Neural cell (in vitro differentiated cells): Measurements from ENCODE around the gene UGT1A4. TPM values are rescaled to one million over a fixed set of nuclear protein-coding genes. Genes with fewer than 3 reads are reported as not detected.

Source experiments
- H2AFZ ChIP-seq: fragments of 200-600, 300-800 bp; sonication (generic), shearing (Covaris generic); 2 replicates; pipeline ENCODE4 v1.6.0; 2014; ENCODE audit warnings: low read depth, mild to moderate bottlenecking, antibody characterized with exemption, low read length, moderate library complexity
- H3F3A ChIP-seq: fragments of 200-600 bp; shearing (Covaris generic); 2 replicates; pipeline ENCODE4 v1.6.1; 2016; ENCODE audit warnings: mild to moderate bottlenecking, moderate library complexity, mixed read lengths, antibody characterized with exemption, low read length; ENCODE audit not compliant: insufficient read depth, poor library complexity, severe bottlenecking
- H3K27ac ChIP-seq: fragments of 200-600, 300-800 bp; sonication (generic), shearing (Covaris generic); 2 replicates; pipeline ENCODE4 v1.5.1; 2014; ENCODE audit warnings: mild to moderate bottlenecking, low read length, moderate library complexity
- H3K27me3 ChIP-seq: fragments of 300-800, 200-600 bp; sonication (generic), shearing (Covaris generic); 2 replicates; pipeline ENCODE4 v1.6.0; 2014; ENCODE audit warnings: mild to moderate bottlenecking, low read depth, low read length, moderate library complexity; ENCODE audit not compliant: insufficient read depth
- H3K36me3 ChIP-seq: fragments of 300-800, 200-600 bp; sonication (generic), shearing (Covaris generic); 2 replicates; pipeline ENCODE4 v1.5.1; 2014; ENCODE audit warnings: mild to moderate bottlenecking, antibody characterized with exemption, low read length, moderate library complexity; ENCODE audit not compliant: insufficient read depth
- H3K4me2 ChIP-seq: fragments of 300-800, 200-600 bp; sonication (generic), shearing (Covaris generic); 2 replicates; pipeline ENCODE4 v1.6.0; 2014; ENCODE audit warnings: mild to moderate bottlenecking, low read length
- H3K4me3 ChIP-seq: fragments of 300-800, 200-600 bp; sonication (generic), shearing (Covaris generic); 2 replicates; pipeline ENCODE4 v1.5.1; 2014; ENCODE audit warnings: mild to moderate bottlenecking, low read length, moderate library complexity
- H3K79me2 ChIP-seq: fragments of 200-600 bp; shearing (Covaris generic); replicated peaks from 2 replicates; pipeline ENCODE4 v1.6.0; 2014; ENCODE audit warnings: mild to moderate bottlenecking, low read length, moderate library complexity; ENCODE audit not compliant: insufficient read depth
- H3K9ac ChIP-seq: fragments of 300-800, 200-600 bp; sonication (generic), shearing (Covaris generic); 2 replicates; pipeline ENCODE4 v1.6.1; 2016; ENCODE audit warnings: mild to moderate bottlenecking, low read length, mixed read lengths
- H3K9me2 ChIP-seq: fragments of 200-600 bp; shearing (Covaris generic); 2 replicates; pipeline ENCODE4 v1.6.1; 2016; ENCODE audit warnings: mild to moderate bottlenecking, low read length, mixed read lengths; ENCODE audit not compliant: insufficient read depth
- H3K9me3 ChIP-seq: fragments of 200-600, 300-800 bp; sonication (generic), shearing (Covaris generic); 2 replicates; pipeline ENCODE4 v1.6.1; 2016; ENCODE audit warnings: mild to moderate bottlenecking, mixed run types, low read length, moderate library complexity, mixed read lengths
- H4K20me1 ChIP-seq: fragments of 200-600 bp; shearing (Covaris generic); 2 replicates; pipeline ENCODE4 v1.6.1; 2016; ENCODE audit warnings: mild to moderate bottlenecking, mixed run types; ENCODE audit not compliant: insufficient read depth
- EP300 ChIP-seq: fragments of 450-650 bp; conservative IDR thresholded peaks from 2 replicates; pipeline ENCODE4 v1.6.1; 2014; ENCODE audit warnings: antibody characterized with exemption, mild to moderate bottlenecking, moderate library complexity; ENCODE audit not compliant: poor library complexity, severe bottlenecking
- EZH2 ChIP-seq: fragments of 200-600, 300-800 bp; shearing (Covaris generic), sonication (generic); IDR thresholded peaks from 2 replicates; pipeline ENCODE4 v1.6.1; 2014; ENCODE audit warnings: antibody characterized with exemption, low read length, borderline replicate concordance, mild to moderate bottlenecking; ENCODE audit not compliant: insufficient read depth, poor library complexity, severe bottlenecking
- MXI1 ChIP-seq: fragments of 450-650 bp; conservative IDR thresholded peaks from 2 replicates; pipeline ENCODE4 v1.6.1; 2014; ENCODE audit warnings: antibody characterized with exemption, mild to moderate bottlenecking; ENCODE audit not compliant: poor library complexity, severe bottlenecking
- POLR2AphosphoS5 ChIP-seq: IDR thresholded peaks from 2 replicates; pipeline ENCODE4 v1.6.1; 2012
- RAD21 ChIP-seq: fragments of 450-650 bp; conservative IDR thresholded peaks from 2 replicates; pipeline ENCODE4 v1.6.1; 2014; ENCODE audit warnings: antibody characterized with exemption, mild to moderate bottlenecking, moderate library complexity
- SMC3 ChIP-seq: fragments of 450-650 bp; conservative IDR thresholded peaks from 2 replicates; pipeline ENCODE4 v1.6.1; 2014; ENCODE audit warnings: antibody characterized with exemption, mild to moderate bottlenecking, moderate library complexity; ENCODE audit not compliant: poor library complexity
- TAF1 ChIP-seq: IDR thresholded peaks from 2 replicates; pipeline ENCODE4 v1.6.1; 2012; ENCODE audit warnings: low read depth
- polyA plus RNA-seq: library from polyadenylated mRNA; depleted of rRNA; stranded (reverse); fragments of >200 nt; gene quantifications from 2 replicates; pipeline ENCODE4 v1.2.3, GENCODE V29; 2014
- TF ChIP-seq, protein P1 (sequence below): IDR thresholded peaks from 2 replicates; pipeline ENCODE4 v1.6.1; 2012; ENCODE audit warnings: borderline replicate concordance
- TF ChIP-seq, protein P2 (sequence below): fragments of 450-650 bp; IDR thresholded peaks from 2 replicates; pipeline ENCODE4 v1.5.1; 2014; ENCODE audit warnings: antibody characterized with exemption, mild to moderate bottlenecking, moderate library complexity; ENCODE audit not compliant: poor library complexity, severe bottlenecking

The UGT1A4 gene
- polyA plus RNA-seq, 1 donor from 2014 or later: not detected

DNA sequence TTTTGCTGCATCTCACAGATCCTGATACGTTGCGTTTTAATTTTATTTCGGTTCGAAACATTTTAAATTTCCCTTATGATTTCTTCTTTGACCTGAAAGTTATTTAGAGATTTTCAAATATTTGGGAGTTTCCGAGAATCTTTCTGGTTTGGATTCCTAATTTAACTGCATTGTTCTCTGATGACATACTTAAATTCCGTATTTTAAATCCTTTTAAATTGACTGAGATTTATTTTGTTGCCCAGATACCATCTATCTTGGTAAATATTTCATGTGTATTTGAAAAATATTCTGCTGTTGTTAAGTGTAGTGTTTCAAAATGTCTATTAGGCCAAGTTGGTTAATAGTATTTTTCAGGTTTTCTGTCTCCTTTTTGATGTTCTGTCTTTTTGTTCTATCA is 97.3 kb downstream of the UGT1A4 start:
- no peaks in the 10 kb centered on the region for H3K9me3 ChIP-seq
- TF ChIP-seq MXI1 (no peak), RAD21 (no peak), EZH2 (no peak), EP300 (no peak), POLR2AphosphoS5 (no peak), TAF1 (no peak), SMC3 (no peak)
- TF ChIP-seq, protein P1, sequence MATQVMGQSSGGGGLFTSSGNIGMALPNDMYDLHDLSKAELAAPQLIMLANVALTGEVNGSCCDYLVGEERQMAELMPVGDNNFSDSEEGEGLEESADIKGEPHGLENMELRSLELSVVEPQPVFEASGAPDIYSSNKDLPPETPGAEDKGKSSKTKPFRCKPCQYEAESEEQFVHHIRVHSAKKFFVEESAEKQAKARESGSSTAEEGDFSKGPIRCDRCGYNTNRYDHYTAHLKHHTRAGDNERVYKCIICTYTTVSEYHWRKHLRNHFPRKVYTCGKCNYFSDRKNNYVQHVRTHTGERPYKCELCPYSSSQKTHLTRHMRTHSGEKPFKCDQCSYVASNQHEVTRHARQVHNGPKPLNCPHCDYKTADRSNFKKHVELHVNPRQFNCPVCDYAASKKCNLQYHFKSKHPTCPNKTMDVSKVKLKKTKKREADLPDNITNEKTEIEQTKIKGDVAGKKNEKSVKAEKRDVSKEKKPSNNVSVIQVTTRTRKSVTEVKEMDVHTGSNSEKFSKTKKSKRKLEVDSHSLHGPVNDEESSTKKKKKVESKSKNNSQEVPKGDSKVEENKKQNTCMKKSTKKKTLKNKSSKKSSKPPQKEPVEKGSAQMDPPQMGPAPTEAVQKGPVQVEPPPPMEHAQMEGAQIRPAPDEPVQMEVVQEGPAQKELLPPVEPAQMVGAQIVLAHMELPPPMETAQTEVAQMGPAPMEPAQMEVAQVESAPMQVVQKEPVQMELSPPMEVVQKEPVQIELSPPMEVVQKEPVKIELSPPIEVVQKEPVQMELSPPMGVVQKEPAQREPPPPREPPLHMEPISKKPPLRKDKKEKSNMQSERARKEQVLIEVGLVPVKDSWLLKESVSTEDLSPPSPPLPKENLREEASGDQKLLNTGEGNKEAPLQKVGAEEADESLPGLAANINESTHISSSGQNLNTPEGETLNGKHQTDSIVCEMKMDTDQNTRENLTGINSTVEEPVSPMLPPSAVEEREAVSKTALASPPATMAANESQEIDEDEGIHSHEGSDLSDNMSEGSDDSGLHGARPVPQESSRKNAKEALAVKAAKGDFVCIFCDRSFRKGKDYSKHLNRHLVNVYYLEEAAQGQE: no peak
- TF ChIP-seq, protein P2, sequence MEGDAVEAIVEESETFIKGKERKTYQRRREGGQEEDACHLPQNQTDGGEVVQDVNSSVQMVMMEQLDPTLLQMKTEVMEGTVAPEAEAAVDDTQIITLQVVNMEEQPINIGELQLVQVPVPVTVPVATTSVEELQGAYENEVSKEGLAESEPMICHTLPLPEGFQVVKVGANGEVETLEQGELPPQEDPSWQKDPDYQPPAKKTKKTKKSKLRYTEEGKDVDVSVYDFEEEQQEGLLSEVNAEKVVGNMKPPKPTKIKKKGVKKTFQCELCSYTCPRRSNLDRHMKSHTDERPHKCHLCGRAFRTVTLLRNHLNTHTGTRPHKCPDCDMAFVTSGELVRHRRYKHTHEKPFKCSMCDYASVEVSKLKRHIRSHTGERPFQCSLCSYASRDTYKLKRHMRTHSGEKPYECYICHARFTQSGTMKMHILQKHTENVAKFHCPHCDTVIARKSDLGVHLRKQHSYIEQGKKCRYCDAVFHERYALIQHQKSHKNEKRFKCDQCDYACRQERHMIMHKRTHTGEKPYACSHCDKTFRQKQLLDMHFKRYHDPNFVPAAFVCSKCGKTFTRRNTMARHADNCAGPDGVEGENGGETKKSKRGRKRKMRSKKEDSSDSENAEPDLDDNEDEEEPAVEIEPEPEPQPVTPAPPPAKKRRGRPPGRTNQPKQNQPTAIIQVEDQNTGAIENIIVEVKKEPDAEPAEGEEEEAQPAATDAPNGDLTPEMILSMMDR: no peak

DNA sequence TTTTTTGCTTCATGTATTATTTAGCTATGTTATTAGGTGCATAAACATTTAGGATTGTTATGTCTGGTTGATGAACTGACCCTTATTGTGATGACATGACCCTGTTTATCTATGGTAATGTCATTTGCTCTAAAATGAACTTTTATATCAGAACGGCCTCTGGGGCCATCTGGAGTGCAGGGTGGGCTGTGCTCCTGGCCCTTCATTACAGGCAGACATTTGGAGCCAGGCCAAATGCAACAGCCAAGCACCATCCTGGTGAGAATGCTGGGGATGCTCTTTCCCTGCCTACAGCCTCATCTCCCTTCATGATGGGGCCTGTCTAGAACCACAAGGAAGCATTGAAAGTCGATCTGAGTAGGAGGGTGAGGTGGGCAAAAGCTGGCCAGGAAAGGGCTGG is 97.8 kb downstream of the UGT1A4 start:
- no peak for TF ChIP-seq SMC3
- H3K27ac ChIP-seq: no peak overlapping the region

More for the DNA sequence above, 97.3 kb downstream of the UGT1A4 start:
- Histone ChIP-seq H2AFZ (no peak overlapping the region), H3K27ac (no peak overlapping the region), H3K36me3 (no peaks in the 10 kb centered on the region), H3K9ac (no peak overlapping the region), H4K20me1 (no peaks in the 10 kb centered on the region), H3K4me3 (no peak overlapping the region), H3K9me2 (no peaks in the 10 kb centered on the region), H3K4me2 (no peak overlapping the region), H3K27me3 (no peaks in the 10 kb centered on the region), H3F3A (no peaks in the 10 kb centered on the region), H3K79me2 (no peaks in the 10 kb centered on the region)

DNA sequence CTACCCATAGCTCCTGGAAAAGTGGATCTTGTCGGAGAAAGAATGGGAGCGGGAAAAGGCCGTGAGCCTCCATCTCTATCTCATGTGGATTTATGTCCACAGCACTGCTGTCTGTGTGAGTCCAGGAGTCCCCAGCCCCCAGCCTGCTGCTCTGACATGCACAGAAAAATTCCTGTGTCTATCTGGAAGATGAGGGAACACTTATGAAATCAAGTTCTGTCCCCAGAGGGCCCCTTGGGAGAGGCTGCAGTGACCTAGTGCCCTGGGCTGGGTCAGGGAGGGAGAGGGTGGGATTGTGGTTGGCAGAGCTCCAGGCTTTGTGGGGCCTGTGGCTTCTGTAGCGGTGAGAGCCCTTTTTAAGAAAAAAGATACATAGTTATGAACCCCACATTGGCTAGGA is 98.2 kb downstream of the UGT1A4 start:
- Histone ChIP-seq H4K20me1 (no peaks in the 10 kb centered on the region), H3K27me3 (no peaks in the 10 kb centered on the region), H3K9me3 (no peaks in the 10 kb centered on the region), H3K36me3 (no peaks in the 10 kb centered on the region), H3K79me2 (no peaks in the 10 kb centered on the region), H3K4me2 (no peak overlapping the region), H3K27ac (no peak overlapping the region), H2AFZ (no peak overlapping the region), H3F3A (no peaks in the 10 kb centered on the region), H3K9me2 (no peaks in the 10 kb centered on the region), H3K4me3 (no peak overlapping the region), H3K9ac (no peak overlapping the region)
- no peak for TF ChIP-seq POLR2AphosphoS5
- TF ChIP-seq RAD21: no peak
- TF ChIP-seq EP300: no peak
- TF ChIP-seq TAF1: no peak
- no peak for TF ChIP-seq EZH2
- no peak for TF ChIP-seq SMC3
- TF ChIP-seq, protein P1: no peak
- TF ChIP-seq, protein P2: no peak
- no peak for TF ChIP-seq MXI1

More for the DNA sequence above, 97.8 kb downstream of the UGT1A4 start:
- Histone ChIP-seq H3K9me2 (no peaks in the 10 kb centered on the region), H3K4me3 (no peak overlapping the region), H3K4me2 (no peak overlapping the region), H3K79me2 (no peaks in the 10 kb centered on the region), H4K20me1 (no peaks in the 10 kb centered on the region), H3K36me3 (no peaks in the 10 kb centered on the region), H3K9me3 (no peaks in the 10 kb centered on the region), H3F3A (no peaks in the 10 kb centered on the region), H3K27me3 (no peaks in the 10 kb centered on the region), H3K9ac (no peak overlapping the region), H2AFZ (no peak overlapping the region)
